Measurements from ENCODE around the gene PTPRN2.

DNA sequence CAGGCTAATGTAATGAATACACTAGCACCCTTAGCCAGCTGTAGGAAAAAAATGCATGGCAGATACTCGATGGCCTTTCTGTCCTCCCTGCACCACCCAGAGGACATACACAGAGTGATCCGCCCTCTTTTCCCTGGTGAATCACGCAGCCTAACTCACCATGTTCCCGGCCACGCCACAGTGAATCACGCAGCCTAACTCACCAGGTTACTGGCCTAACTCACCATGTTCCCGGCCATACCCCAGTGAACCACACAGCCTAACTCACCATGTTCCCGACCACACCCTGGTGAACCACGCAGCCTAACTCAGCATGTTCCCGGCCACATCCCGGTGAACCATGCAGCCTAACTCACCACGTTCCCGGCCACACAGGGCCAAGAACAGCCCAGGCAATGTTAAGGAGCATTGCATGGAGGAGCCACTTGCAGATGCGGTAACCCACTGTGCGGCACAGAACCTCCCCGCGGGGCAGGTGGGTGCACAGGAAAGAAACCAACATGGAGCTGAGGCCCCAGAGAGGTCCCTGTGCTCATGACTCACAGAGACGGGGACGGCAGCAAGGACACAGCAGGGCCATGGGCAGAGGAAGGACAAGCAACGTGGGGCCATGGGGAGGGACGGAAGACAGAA is 742.3 kb downstream of the PTPRN2 start:
- TF ChIP-seq, protein P1, sequence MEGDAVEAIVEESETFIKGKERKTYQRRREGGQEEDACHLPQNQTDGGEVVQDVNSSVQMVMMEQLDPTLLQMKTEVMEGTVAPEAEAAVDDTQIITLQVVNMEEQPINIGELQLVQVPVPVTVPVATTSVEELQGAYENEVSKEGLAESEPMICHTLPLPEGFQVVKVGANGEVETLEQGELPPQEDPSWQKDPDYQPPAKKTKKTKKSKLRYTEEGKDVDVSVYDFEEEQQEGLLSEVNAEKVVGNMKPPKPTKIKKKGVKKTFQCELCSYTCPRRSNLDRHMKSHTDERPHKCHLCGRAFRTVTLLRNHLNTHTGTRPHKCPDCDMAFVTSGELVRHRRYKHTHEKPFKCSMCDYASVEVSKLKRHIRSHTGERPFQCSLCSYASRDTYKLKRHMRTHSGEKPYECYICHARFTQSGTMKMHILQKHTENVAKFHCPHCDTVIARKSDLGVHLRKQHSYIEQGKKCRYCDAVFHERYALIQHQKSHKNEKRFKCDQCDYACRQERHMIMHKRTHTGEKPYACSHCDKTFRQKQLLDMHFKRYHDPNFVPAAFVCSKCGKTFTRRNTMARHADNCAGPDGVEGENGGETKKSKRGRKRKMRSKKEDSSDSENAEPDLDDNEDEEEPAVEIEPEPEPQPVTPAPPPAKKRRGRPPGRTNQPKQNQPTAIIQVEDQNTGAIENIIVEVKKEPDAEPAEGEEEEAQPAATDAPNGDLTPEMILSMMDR (conservative IDR thresholded peaks at IDR 0.05 in 1 of 2, IDR thresholded peaks at IDR 0.05 in 1 of 2; ENCODE audit: low read depth in 1 of 2, low read length in 2 of 2): no peak
- no peak for TF ChIP-seq EZH2 (IDR thresholded peaks at IDR 0.05; ENCODE audit: low read length, missing control alignments)

Data from fibroblast of lung (primary cell).